ENCODE measurements around the gene CCDC171. TPM values are rescaled to one million over a fixed set of nuclear protein-coding genes. Genes with fewer than 3 reads are reported as not detected.

The CCDC171 gene
- total and polyA plus RNA-seq, 4 experiments from 2014 or later: 0.11 to 1.9 (median 1.0) TPM

DNA sequence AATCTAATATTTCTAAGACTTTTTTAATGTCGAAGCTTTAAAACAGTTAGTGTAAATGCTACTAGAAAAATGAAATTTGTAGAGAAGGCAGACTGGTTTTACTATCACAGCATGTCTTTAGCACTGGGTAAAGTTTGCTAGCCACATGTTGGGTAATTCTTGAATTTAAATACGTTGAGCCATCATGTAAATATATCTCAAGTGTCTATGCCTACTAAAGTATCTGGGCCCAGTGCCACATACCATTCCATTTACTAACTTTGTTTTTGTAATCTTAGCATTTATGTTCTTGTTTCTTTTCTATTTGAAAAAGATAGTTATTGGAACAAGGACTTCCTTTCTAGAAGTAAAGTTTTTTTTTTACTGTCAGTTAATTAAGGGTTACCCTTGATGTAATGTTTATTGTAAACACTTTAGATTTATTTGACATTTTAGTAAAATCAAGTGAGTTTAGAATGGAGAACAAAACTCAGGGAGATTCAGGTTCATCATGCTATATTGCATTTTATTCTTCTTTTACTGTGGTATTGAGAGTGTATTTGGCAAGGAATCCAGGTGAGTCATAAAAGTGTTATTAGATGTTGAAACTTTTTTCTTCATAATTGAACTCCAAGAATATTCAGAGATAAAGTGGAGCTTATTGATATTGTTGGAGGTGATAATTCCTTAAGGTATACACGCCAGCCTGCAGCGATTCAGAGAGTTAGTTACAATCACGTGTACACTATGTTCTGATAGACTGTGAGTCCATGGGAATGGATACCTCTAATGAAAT is 182.4 kb downstream of the CCDC171 start:
- H3K4me1 Mint-ChIP-seq: no peaks in the 10 kb centered on the region
- ChIA-PET CTCF (ENCODE audit: partially characterized antibody) (no interaction called here), POLR2A (ENCODE audit: partially characterized antibody) (no interaction called here)
- Histone ChIP-seq H3K36me3 (ENCODE audit: insufficient read depth, low read length) (no peaks in the 10 kb centered on the region), H3K27ac (ENCODE audit: low read depth, low read length) (no peak overlapping the region), H3K9me3 (ENCODE audit: control insufficient read depth in 1 of 2, low read length in 2 of 2) (no peaks in the 10 kb centered on the region), H3K4me3 (ENCODE audit: low read length in 2 of 2) (no peak overlapping the region), H3K4me1 (ENCODE audit: insufficient read depth, low read length) (no peaks in the 10 kb centered on the region), H3K27me3 (ENCODE audit: insufficient read depth, low read length) (no peaks in the 10 kb centered on the region)
- no peaks in the 10 kb centered on the region for H3K9me3 Mint-ChIP-seq
- no peak for DNase-seq
- H3K27me3 Mint-ChIP-seq: no peaks in the 10 kb centered on the region
- no peak overlapping the region for H3K4me3 Mint-ChIP-seq
- H3K27ac Mint-ChIP-seq: no peak overlapping the region
- no peaks in the 10 kb centered on the region for H3K36me3 Mint-ChIP-seq
- intact Hi-C loops (cut with micrococcal nuclease): no loop called here

DNA sequence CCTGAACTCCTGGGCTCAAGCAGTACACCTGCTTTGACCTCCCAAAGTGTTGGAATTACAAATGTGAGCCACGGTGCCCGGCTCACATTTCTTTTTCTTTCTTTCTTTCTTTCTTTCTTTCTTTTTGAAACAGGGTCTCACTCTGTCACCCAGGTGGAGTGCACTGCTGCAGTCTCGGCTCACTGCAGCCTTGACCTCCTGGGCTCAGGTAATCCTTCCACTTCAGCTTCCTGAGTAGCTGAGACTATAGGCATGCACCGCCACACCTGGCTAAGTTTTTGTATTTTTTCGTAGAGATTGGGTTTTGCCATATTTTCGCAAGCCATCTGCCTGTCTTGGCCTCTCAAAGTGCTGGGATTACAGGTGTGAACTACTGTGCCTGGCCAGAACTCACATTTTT is 183.7 kb downstream of the CCDC171 start:
- Histone ChIP-seq H3K27ac (ENCODE audit: low read depth, low read length) (no peak overlapping the region), H3K27me3 (ENCODE audit: insufficient read depth, low read length) (no peaks in the 10 kb centered on the region), H3K4me3 (ENCODE audit: low read length in 2 of 2) (no peak overlapping the region), H3K4me1 (ENCODE audit: insufficient read depth, low read length) (no peaks in the 10 kb centered on the region), H3K9me3 (ENCODE audit: control insufficient read depth in 1 of 2, low read length in 2 of 2) (no peaks in the 10 kb centered on the region), H3K36me3 (ENCODE audit: insufficient read depth, low read length) (no peaks in the 10 kb centered on the region)
- no peak for DNase-seq
- H3K27me3 Mint-ChIP-seq: no peaks in the 10 kb centered on the region
- no peaks in the 10 kb centered on the region for H3K36me3 Mint-ChIP-seq
- intact Hi-C loops (cut with micrococcal nuclease): no loop called here
- H3K27ac Mint-ChIP-seq: no peak overlapping the region
- no peaks in the 10 kb centered on the region for H3K4me1 Mint-ChIP-seq
- ChIA-PET CTCF (ENCODE audit: partially characterized antibody) (no interaction called here), POLR2A (ENCODE audit: partially characterized antibody) (no interaction called here)
- no peak overlapping the region for H3K4me3 Mint-ChIP-seq
- H3K9me3 Mint-ChIP-seq: no peaks in the 10 kb centered on the region

GRCh38 chr9:15738011-15738410 is 185.2 kb downstream of the CCDC171 start:
- no peak for DNase-seq
- H3K27me3 Mint-ChIP-seq: no peaks in the 10 kb centered on the region
- intact Hi-C loops (cut with micrococcal nuclease): no loop called here
- H3K4me3 Mint-ChIP-seq: no peak overlapping the region
- no peaks in the 10 kb centered on the region for H3K27me3 ChIP-seq (ENCODE audit: insufficient read depth, low read length)
- no peak overlapping the region for H3K27ac ChIP-seq (ENCODE audit: low read depth, low read length)
- H3K4me1 ChIP-seq (ENCODE audit: insufficient read depth, low read length): no peaks in the 10 kb centered on the region
- H3K27ac Mint-ChIP-seq: no peak overlapping the region
- H3K4me1 Mint-ChIP-seq: no peaks in the 10 kb centered on the region
- ChIA-PET CTCF (ENCODE audit: partially characterized antibody) (no interaction called here), POLR2A (ENCODE audit: partially characterized antibody) (no interaction called here)
- no peaks in the 10 kb centered on the region for H3K36me3 Mint-ChIP-seq
- no peaks in the 10 kb centered on the region for H3K9me3 ChIP-seq (ENCODE audit: control insufficient read depth in 1 of 2, low read length in 2 of 2)
- no peak overlapping the region for H3K4me3 ChIP-seq (ENCODE audit: low read length in 2 of 2)
- no peaks in the 10 kb centered on the region for H3K9me3 Mint-ChIP-seq
- H3K36me3 ChIP-seq (ENCODE audit: insufficient read depth, low read length): no peaks in the 10 kb centered on the region

- no peaks in the 10 kb centered on the region for H3K27me3 Mint-ChIP-seq
- ChIA-PET CTCF (ENCODE audit: partially characterized antibody) (no interaction called here), POLR2A (ENCODE audit: partially characterized antibody) (no interaction called here)
- no peak overlapping the region for H3K27ac Mint-ChIP-seq
- DNase-seq: no peak
- H3K9me3 ChIP-seq (ENCODE audit: control insufficient read depth in 1 of 2, low read length in 2 of 2): no peaks in the 10 kb centered on the region
- H3K4me1 ChIP-seq (ENCODE audit: insufficient read depth, low read length): no peaks in the 10 kb centered on the region
- H3K36me3 Mint-ChIP-seq: peaks cover 2 to 3% of the 10 kb centered on the region in 2 donors
- H3K27me3 ChIP-seq (ENCODE audit: insufficient read depth, low read length): no peaks in the 10 kb centered on the region
- no peak overlapping the region for H3K4me3 ChIP-seq (ENCODE audit: low read length in 2 of 2)
- H3K27ac ChIP-seq (ENCODE audit: low read depth, low read length): no peak overlapping the region
- H3K4me3 Mint-ChIP-seq: no peak overlapping the region
- H3K36me3 ChIP-seq (ENCODE audit: insufficient read depth, low read length): no peaks in the 10 kb centered on the region
- intact Hi-C loops (cut with micrococcal nuclease): no loop called here
- no peaks in the 10 kb centered on the region for H3K9me3 Mint-ChIP-seq
- H3K4me1 Mint-ChIP-seq: no peaks in the 10 kb centered on the region
These were observed 188.2 kb downstream of the CCDC171 start for GRCh38 chr9:15741015-15741414.

GRCh38 chr9:15743512-15743911 is 190.7 kb downstream of the CCDC171 start:
- Histone ChIP-seq H3K27ac (ENCODE audit: low read depth, low read length) (no peak overlapping the region), H3K4me1 (ENCODE audit: insufficient read depth, low read length) (no peaks in the 10 kb centered on the region), H3K27me3 (ENCODE audit: insufficient read depth, low read length) (no peaks in the 10 kb centered on the region), H3K9me3 (ENCODE audit: control insufficient read depth in 1 of 2, low read length in 2 of 2) (no peaks in the 10 kb centered on the region), H3K36me3 (ENCODE audit: insufficient read depth, low read length) (no peaks in the 10 kb centered on the region), H3K4me3 (ENCODE audit: low read length in 2 of 2) (no peak overlapping the region)
- Mint-ChIP-seq H3K4me1 (no peaks in the 10 kb centered on the region), H3K36me3 (peaks cover 2 to 18% of the 10 kb centered on the region in 2 donors), H3K4me3 (no peak overlapping the region), H3K27ac (no peak overlapping the region), H3K9me3 (peaks cover 0 to 9% (median 3%) of the 10 kb centered on the region in 8 donors), H3K27me3 (peaks cover 0 to 3% of the 10 kb centered on the region in 2 donors)
- CTCF ChIA-PET (ENCODE audit: partially characterized antibody): no interaction called here
- DNase-seq: no peak
- POLR2A ChIA-PET (ENCODE audit: partially characterized antibody): no interaction called here
- intact Hi-C loops (cut with micrococcal nuclease): no loop called here

GRCh38 chr9:15744196-15744595 is 191.4 kb downstream of the CCDC171 start:
- no peak overlapping the region for H3K27ac ChIP-seq (ENCODE audit: low read depth, low read length)
- no peaks in the 10 kb centered on the region for H3K9me3 ChIP-seq (ENCODE audit: control insufficient read depth in 1 of 2, low read length in 2 of 2)
- H3K27ac Mint-ChIP-seq: no peak overlapping the region
- H3K4me1 ChIP-seq (ENCODE audit: insufficient read depth, low read length): no peaks in the 10 kb centered on the region
- DNase-seq: no peak
- H3K9me3 Mint-ChIP-seq: peaks cover 0 to 13% (median 4%) of the 10 kb centered on the region in 8 donors
- peaks cover 2 to 18% of the 10 kb centered on the region in 2 donors for H3K36me3 Mint-ChIP-seq
- H3K4me1 Mint-ChIP-seq: no peaks in the 10 kb centered on the region
- ChIA-PET CTCF (ENCODE audit: partially characterized antibody) (no interaction called here), POLR2A (ENCODE audit: partially characterized antibody) (no interaction called here)
- H3K36me3 ChIP-seq (ENCODE audit: insufficient read depth, low read length): no peaks in the 10 kb centered on the region
- no peak overlapping the region for H3K4me3 ChIP-seq (ENCODE audit: low read length in 2 of 2)
- H3K4me3 Mint-ChIP-seq: no peak overlapping the region
- peaks cover 0 to 3% of the 10 kb centered on the region in 2 donors for H3K27me3 Mint-ChIP-seq
- intact Hi-C loops (cut with micrococcal nuclease): no loop called here
- no peaks in the 10 kb centered on the region for H3K27me3 ChIP-seq (ENCODE audit: insufficient read depth, low read length)

- peaks cover 3 to 19% (median 7%) of the 10 kb centered on the region in 8 donors for H3K9me3 Mint-ChIP-seq
- peaks cover 0 to 3% of the 10 kb centered on the region in 2 donors for H3K27me3 Mint-ChIP-seq
These were observed 194.1 kb downstream of the CCDC171 start for GRCh38 chr9:15746905-15747304.

More at GRCh38 chr9:15746905-15747304, 194.1 kb downstream of the CCDC171 start:
- no peaks in the 10 kb centered on the region for H3K9me3 ChIP-seq (ENCODE audit: control insufficient read depth in 1 of 2, low read length in 2 of 2)
- peak in 1 of 5 donors; percentile 25 for DNase-seq
- POLR2A ChIA-PET (ENCODE audit: partially characterized antibody): no interaction called here
- no peaks in the 10 kb centered on the region for H3K36me3 ChIP-seq (ENCODE audit: insufficient read depth, low read length)
- intact Hi-C loops (cut with micrococcal nuclease): no loop called here
- no peak overlapping the region for H3K4me3 ChIP-seq (ENCODE audit: low read length in 2 of 2)
- H3K4me1 ChIP-seq (ENCODE audit: insufficient read depth, low read length): no peaks in the 10 kb centered on the region
- Mint-ChIP-seq H3K27ac (no peak overlapping the region), H3K36me3 (peaks cover 2 to 18% of the 10 kb centered on the region in 2 donors), H3K4me1 (no peaks in the 10 kb centered on the region), H3K4me3 (no peak overlapping the region)
- no peaks in the 10 kb centered on the region for H3K27me3 ChIP-seq (ENCODE audit: insufficient read depth, low read length)
- H3K27ac ChIP-seq (ENCODE audit: low read depth, low read length): no peak overlapping the region
- CTCF ChIA-PET (ENCODE audit: partially characterized antibody): no interaction called here
